HCT116 (cell line): ENCODE results near the gene GPR17. TPM values are rescaled to one million over a fixed set of nuclear protein-coding genes. Genes with fewer than 3 reads are reported as not detected.

ENCODE experiments used
- ATAC-seq: fragments of 200-7000 bp; cut with Tn5 transposase; 2 replicates; pipeline ENCODE4 v1.9.1; 2020; ENCODE audit warnings: mild to moderate bottlenecking, moderate library complexity
- BruUV-seq: library from RNA; stranded (reverse); fragments of 400-500 nt; replicated peaks from 2 replicates; lab custom pipeline; 2021; lab: Mats Ljungman, UMichigan
- CTCF ChIA-PET: fragments of 300-600 bp; sonication (Branson Sonifier 250); formaldehyde crosslinking; loops from one replicate; lab custom pipeline; 2021; ENCODE audit warnings: antibody characterized with exemption; lab: Charles Lee
- POLR2A ChIA-PET: fragments of 300-600, 350-600 bp; sonication (Branson Sonifier 250); formaldehyde crosslinking; loops from one replicate; lab custom pipeline; 2021; ENCODE audit warnings: antibody characterized with exemption; lab: Charles Lee
- RAD21 ChIA-PET, 2 experiments: fragments of 300-600 bp; sonication (Branson Sonifier 250); formaldehyde crosslinking; loops; one replicate each; lab custom pipeline; 2023; ENCODE audit warnings: low total read pairs in 2 of 2; ENCODE audit not compliant: uncharacterized antibody in 2 of 2, unreplicated experiment in 2 of 2, low non-redundant PET in 1 of 2; lab: Charles Lee
- DNase-seq: peaks from one replicate; pipeline ENCODE4 v3.0.0-alpha.2; 2010; ENCODE audit warnings: low read depth, low spot score
- H2AFZ ChIP-seq: fragments of 200-600 bp; shearing (Covaris generic), sonication (generic); 2 replicates; pipeline ENCODE4 v1.6.1; 2017; ENCODE audit warnings: low read depth, mixed run types, mixed read lengths, antibody characterized with exemption, low read length; ENCODE audit not compliant: poor library complexity, severe bottlenecking
- H3K27ac ChIP-seq: 2 replicates; pipeline ENCODE4 v1.5.1; 2012; ENCODE audit warnings: low read depth, low read length
- H3K27me3 ChIP-seq: fragments of 200-600 bp; sonication (generic); 2 replicates; pipeline ENCODE4 v1.6.1; 2016; ENCODE audit warnings: mixed run types, low read length, mixed read lengths; ENCODE audit not compliant: insufficient read depth
- H3K36me3 ChIP-seq, 2 experiments: fragments of 200-500 bp in 1 of 2; fragments of 200-600 bp in 1 of 2; sonication (Bioruptor generic) in 1 of 2; sonication (generic) in 1 of 2; 2 replicates each; pipeline versions ENCODE4 v1.5.1 to v1.6.1; 2014 to 2016; ENCODE audit warnings: low read length in 2 of 2, inconsistent platforms in 1 of 2, mixed read lengths in 1 of 2, mixed run types in 1 of 2; ENCODE audit not compliant: insufficient read depth in 2 of 2, control insufficient read depth in 1 of 2
- H3K4me1 ChIP-seq, 2 experiments: fragments of 200-600 bp in 1 of 2; sonication (generic) in 1 of 2; 2 replicates each; pipeline versions ENCODE4 v1.5.1 to v1.6.1; 2012 to 2017; ENCODE audit warnings: low read length in 2 of 2, inconsistent platforms in 1 of 2, mild to moderate bottlenecking in 1 of 2, mixed read lengths in 1 of 2, mixed run types in 1 of 2, moderate library complexity in 1 of 2; ENCODE audit not compliant: insufficient read depth in 2 of 2, control insufficient read depth in 1 of 2
- H3K4me2 ChIP-seq: fragments of 200-600 bp; sonication (generic); 2 replicates; pipeline ENCODE4 v1.6.1; 2017; ENCODE audit warnings: mixed run types, low read length, mixed read lengths
- H3K4me3 ChIP-seq, 2 experiments: fragments of 200-600 bp in 1 of 2; sonication (generic) in 1 of 2; replicated peaks in 1 of 2; 2 replicates each; pipeline ENCODE4 v1.5.1; 2011 to 2016; ENCODE audit warnings: low read length in 2 of 2, control low read depth in 1 of 2, low read depth in 1 of 2, mild to moderate bottlenecking in 1 of 2, mixed read lengths in 1 of 2, mixed run types in 1 of 2
- H3K79me2 ChIP-seq: fragments of 200-600 bp; sonication (generic); 2 replicates; pipeline ENCODE4 v1.6.1; 2017; ENCODE audit warnings: mild to moderate bottlenecking, mixed run types, low read length, moderate library complexity, mixed read lengths; ENCODE audit not compliant: insufficient read depth
- H3K9ac ChIP-seq: fragments of 200-600 bp; sonication (generic); 2 replicates; pipeline ENCODE4 v1.6.1; 2016; ENCODE audit warnings: low read length, mixed read lengths
- H3K9me2 ChIP-seq: fragments of 200-600 bp; sonication (generic), shearing (Covaris generic); 2 replicates; pipeline ENCODE4 v1.6.1; 2017; ENCODE audit warnings: mixed run types, mild to moderate bottlenecking, moderate library complexity; ENCODE audit not compliant: insufficient read depth
- H3K9me3 ChIP-seq, 2 experiments: fragments of 200-500 bp in 1 of 2; fragments of 200-600 bp in 1 of 2; sonication (Bioruptor generic) in 1 of 2; sonication (generic) in 1 of 2; 2 replicates each; pipeline ENCODE4 v1.6.1; 2014 to 2017; ENCODE audit warnings: low read length in 2 of 2, mixed read lengths in 2 of 2, inconsistent platforms in 1 of 2, low read depth in 1 of 2, mild to moderate bottlenecking in 1 of 2, mixed run types in 1 of 2, moderate library complexity in 1 of 2; ENCODE audit not compliant: control insufficient read depth in 1 of 2, insufficient read depth in 1 of 2
- H4K20me1 ChIP-seq: fragments of 200-600 bp; sonication (generic), shearing (Covaris generic); 2 replicates; pipeline ENCODE4 v1.6.1; 2017; ENCODE audit warnings: mixed run types, mild to moderate bottlenecking, moderate library complexity; ENCODE audit not compliant: insufficient read depth
- ATF3 ChIP-seq: IDR thresholded peaks from 2 replicates; pipeline ENCODE4 v1.6.1; 2012
- CBX3 ChIP-seq: IDR thresholded peaks from 2 replicates; pipeline ENCODE4 v1.6.1; 2012; ENCODE audit warnings: low read depth
- CEBPB ChIP-seq: IDR thresholded peaks from 2 replicates; pipeline ENCODE4 v1.6.1; 2012; ENCODE audit warnings: low read depth
- EGR1 ChIP-seq: IDR thresholded peaks from 2 replicates; pipeline ENCODE4 v1.6.1; 2012; ENCODE audit warnings: low read depth
- ELF1 ChIP-seq: IDR thresholded peaks from 2 replicates; pipeline ENCODE4 v1.6.1; 2012; ENCODE audit warnings: low read depth, borderline replicate concordance
- EZH2 ChIP-seq: fragments of 200-600 bp; sonication (generic); IDR thresholded peaks from 2 replicates; pipeline ENCODE4 v1.6.1; 2017; ENCODE audit warnings: antibody characterized with exemption, mixed run types
- EZH2phosphoT487 ChIP-seq: fragments of 200-600 bp; IDR thresholded peaks from 2 replicates; pipeline ENCODE4 v1.6.1; 2018; ENCODE audit warnings: antibody characterized with exemption, borderline replicate concordance
- FOSL1 ChIP-seq: IDR thresholded peaks from 2 replicates; pipeline ENCODE4 v1.6.1; 2012; ENCODE audit warnings: low read depth
- JUND ChIP-seq: IDR thresholded peaks from 2 replicates; pipeline ENCODE4 v1.6.1; 2012
- MAX ChIP-seq: IDR thresholded peaks from 2 replicates; pipeline ENCODE4 v1.6.1; 2012
- POLR2A ChIP-seq: IDR thresholded peaks from 2 replicates; pipeline ENCODE4 v1.7.0; 2011; ENCODE audit warnings: borderline replicate concordance; ENCODE audit not compliant: insufficient read depth, insufficient read length; ENCODE audit errors: extremely low read depth
- REST ChIP-seq: IDR thresholded peaks from 2 replicates; pipeline ENCODE4 v1.6.1; 2012; ENCODE audit warnings: low read depth
- SIN3A ChIP-seq: IDR thresholded peaks from 2 replicates; pipeline ENCODE4 v1.6.1; 2012; ENCODE audit warnings: low read depth
- SP1 ChIP-seq: IDR thresholded peaks from 2 replicates; pipeline ENCODE4 v1.6.1; 2012; ENCODE audit warnings: low read depth
- SRF ChIP-seq: IDR thresholded peaks from 2 replicates; pipeline ENCODE4 v1.6.1; 2012; ENCODE audit warnings: low read depth
- TCF7L2 ChIP-seq: IDR thresholded peaks from 2 replicates; pipeline ENCODE4 v1.7.0; 2011; ENCODE audit warnings: borderline replicate concordance, inconsistent platforms; ENCODE audit not compliant: insufficient read depth, insufficient read length; ENCODE audit errors: extremely low read depth
- ZBTB33 ChIP-seq: IDR thresholded peaks from 2 replicates; pipeline ENCODE4 v1.6.1; 2011; ENCODE audit warnings: mild to moderate bottlenecking, low read length, moderate library complexity; ENCODE audit not compliant: insufficient replicate concordance; ENCODE audit errors: extremely low read depth
- ZNF274 ChIP-seq: fragments of 200-500 bp; sonication (Bioruptor generic); IDR thresholded peaks from 2 replicates; pipeline ENCODE4 v1.6.1; 2014; ENCODE audit warnings: mild to moderate bottlenecking, low read depth, low read length, inconsistent platforms
- intact Hi-C: fragments of 100-400 bp; cut with micrococcal nuclease; formaldehyde crosslinking; loops from 2 replicates; pipeline ENCODE4 v1.10.0; 2022
- total RNA-seq: library from RNA; stranded (reverse); gene quantifications from one replicate; pipeline ENCODE4 v1.2.1, GENCODE V29; 2021; ENCODE audit not compliant: unreplicated experiment

Gene GPR17
- total RNA-seq, 1 experiment from 2014 or later, result not detected

GRCh38 chr2:127678991-127679390 is 33.0 kb downstream of the GPR17 start:
- POLR2A ChIA-PET, result no interaction called here
- no peaks in the 10 kb centered on the region for H3K79me2 ChIP-seq
- H3K27ac ChIP-seq, result no peak overlapping the region
- H3K36me3 ChIP-seq, result no peaks in the 10 kb centered on the region
- no peak overlapping the region for H3K4me3 ChIP-seq
- intact Hi-C loops, result loop anchor here (10.0 kb wide), 1 partner anchor 484 kb away; no protein-coding TSS in a partner anchor
- TF ChIP-seq ELF1 (no peak), EZH2 (no peak), SIN3A (no peak), SP1 (no peak), EZH2phosphoT487 (no peak), FOSL1 (no peak), ATF3 (no peak), ZBTB33 (no peak), EGR1 (no peak), ZNF274 (no peak), CBX3 (no peak), POLR2A (no peak), TCF7L2 (no peak), CEBPB (no peak), SRF (no peak), REST (no peak), MAX (no peak), JUND (no peak)
- H4K20me1 ChIP-seq, result no peaks in the 10 kb centered on the region
- RAD21 ChIA-PET, result no interaction called here
- H3K4me1 ChIP-seq, result peaks cover 0 to 15% of the 10 kb centered on the region in 2 experiments; a peak in 2 of 4 replicates
- H3K9me3 ChIP-seq, result no peaks in the 10 kb centered on the region
- no peak overlapping the region for H2AFZ ChIP-seq
- H3K27me3 ChIP-seq, result peaks cover 7% of the 10 kb centered on the region; the same call in 1 of the 2 replicates
- H3K4me2 ChIP-seq, result no peak overlapping the region
- H3K9me2 ChIP-seq, result no peaks in the 10 kb centered on the region
- DNase-seq (no peak), ATAC-seq (no peak)
- no peak overlapping the region for H3K9ac ChIP-seq
- no TSS peak for BruUV-seq
- CTCF ChIA-PET, result no interaction called here
